HCT116 (cell line): ENCODE data around the gene C12orf57.

ENCODE experiments used
- FOSL1 ChIP-seq: IDR thresholded peaks from 2 replicates; pipeline ENCODE4 v1.6.1; 2012; ENCODE audit warnings: low read depth
- TF ChIP-seq, protein P1 (sequence below), 3 experiments: fragments of 200-600 bp in 1 of 3; sonication (generic) in 1 of 3; IDR thresholded peaks in 2 of 3; conservative IDR thresholded peaks in 1 of 3; 2 replicates each; pipeline ENCODE4 v1.5.1; 2012 to 2017; ENCODE audit warnings: low read depth in 2 of 3, low read length in 2 of 3, antibody characterized with exemption in 1 of 3, borderline replicate concordance in 1 of 3, control low read depth in 1 of 3, mild to moderate bottlenecking in 1 of 3, mixed read lengths in 1 of 3, mixed run types in 1 of 3, moderate library complexity in 1 of 3; ENCODE audit not compliant: insufficient read depth in 1 of 3

DNA sequence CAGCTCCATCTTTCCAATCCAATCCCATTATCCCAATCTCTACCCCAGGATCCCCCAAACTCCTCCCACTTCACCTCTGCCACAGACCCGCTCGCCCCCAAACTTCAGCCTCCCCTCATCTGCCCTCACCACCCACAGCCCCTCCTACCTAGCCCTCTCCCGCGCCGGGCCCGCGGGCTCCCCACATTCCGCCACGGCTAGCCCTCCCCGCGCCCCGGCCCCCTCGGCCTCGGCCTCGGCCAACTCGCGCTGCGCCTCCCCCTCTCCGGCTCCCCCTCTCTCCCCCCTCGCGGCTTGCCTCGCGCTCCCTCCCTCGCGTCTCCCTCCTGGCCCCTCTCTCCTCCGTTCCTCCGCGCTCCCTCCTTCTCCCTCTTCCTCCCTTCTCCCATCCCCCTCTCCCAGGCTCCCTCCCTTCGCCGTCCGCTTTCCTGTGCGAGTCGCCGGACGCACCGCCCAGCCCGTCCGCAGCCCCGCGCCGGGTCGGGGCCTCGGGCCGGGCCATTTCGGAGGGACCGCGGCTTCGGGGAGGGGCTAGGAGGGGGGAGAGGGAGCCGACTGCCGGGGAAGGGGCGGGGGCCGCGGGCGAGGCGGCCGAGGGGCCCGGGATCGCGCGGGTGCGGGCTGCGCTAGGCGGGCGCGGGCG lies 16.3 kb upstream of the C12orf57 start, which contains the start of gene ATN1:
- TF ChIP-seq, protein P1, sequence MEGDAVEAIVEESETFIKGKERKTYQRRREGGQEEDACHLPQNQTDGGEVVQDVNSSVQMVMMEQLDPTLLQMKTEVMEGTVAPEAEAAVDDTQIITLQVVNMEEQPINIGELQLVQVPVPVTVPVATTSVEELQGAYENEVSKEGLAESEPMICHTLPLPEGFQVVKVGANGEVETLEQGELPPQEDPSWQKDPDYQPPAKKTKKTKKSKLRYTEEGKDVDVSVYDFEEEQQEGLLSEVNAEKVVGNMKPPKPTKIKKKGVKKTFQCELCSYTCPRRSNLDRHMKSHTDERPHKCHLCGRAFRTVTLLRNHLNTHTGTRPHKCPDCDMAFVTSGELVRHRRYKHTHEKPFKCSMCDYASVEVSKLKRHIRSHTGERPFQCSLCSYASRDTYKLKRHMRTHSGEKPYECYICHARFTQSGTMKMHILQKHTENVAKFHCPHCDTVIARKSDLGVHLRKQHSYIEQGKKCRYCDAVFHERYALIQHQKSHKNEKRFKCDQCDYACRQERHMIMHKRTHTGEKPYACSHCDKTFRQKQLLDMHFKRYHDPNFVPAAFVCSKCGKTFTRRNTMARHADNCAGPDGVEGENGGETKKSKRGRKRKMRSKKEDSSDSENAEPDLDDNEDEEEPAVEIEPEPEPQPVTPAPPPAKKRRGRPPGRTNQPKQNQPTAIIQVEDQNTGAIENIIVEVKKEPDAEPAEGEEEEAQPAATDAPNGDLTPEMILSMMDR (IDR thresholded peaks at IDR 0.05 in 2 of 3, conservative IDR thresholded peaks at IDR 0.05 in 1 of 3; ENCODE audit: borderline replicate concordance in 1 of 3, insufficient read depth in 1 of 3, low read depth in 2 of 3, low read length in 2 of 3): no peak
- no peak for TF ChIP-seq FOSL1
